Neural progenitor cell (in vitro differentiated cells): ENCODE results near the gene ABCA7. TPM values are rescaled to one million over a fixed set of nuclear protein-coding genes. Genes with fewer than 3 reads are reported as not detected.

ENCODE experiments used
- DNase-seq: peaks from one replicate; pipeline ENCODE4 v3.0.0-alpha.2; 2016; ENCODE audit warnings: low spot score
- H2AFZ ChIP-seq: fragments of 200-600 bp; sonication (generic); replicated peaks from 2 replicates; pipeline ENCODE4 v1.6.1; 2016; ENCODE audit warnings: antibody characterized with exemption
- H3F3A ChIP-seq: fragments of 200-600 bp; sonication (generic); 2 replicates; pipeline ENCODE4 v1.6.1; 2016; ENCODE audit warnings: antibody characterized with exemption, low read depth
- H3K27ac ChIP-seq: fragments of 200-600 bp; sonication (generic); 2 replicates; pipeline ENCODE4 v1.5.1; 2016; ENCODE audit warnings: mild to moderate bottlenecking
- H3K27me3 ChIP-seq: fragments of 200-600 bp; sonication (generic); 2 replicates; pipeline ENCODE4 v1.6.1; 2016; ENCODE audit warnings: mild to moderate bottlenecking, moderate library complexity
- H3K36me3 ChIP-seq: fragments of 200-600 bp; sonication (generic); 2 replicates; pipeline ENCODE4 v1.5.1; 2016
- H3K4me1 ChIP-seq: fragments of 200-600 bp; sonication (generic); 2 replicates; pipeline ENCODE4 v1.6.1; 2016; ENCODE audit warnings: mixed run types
- H3K4me2 ChIP-seq: fragments of 200-600 bp; sonication (generic); 2 replicates; pipeline ENCODE4 v1.6.1; 2016
- H3K4me3 ChIP-seq: fragments of 200-600 bp; sonication (generic); 2 replicates; pipeline ENCODE4 v1.5.1; 2016
- H3K79me2 ChIP-seq: fragments of 200-600 bp; sonication (generic); 2 replicates; pipeline ENCODE4 v1.6.1; 2016; ENCODE audit warnings: low read depth
- H3K9ac ChIP-seq: fragments of 200-600 bp; sonication (generic); 2 replicates; pipeline ENCODE4 v1.6.1; 2016
- H3K9me3 ChIP-seq: fragments of 200-600 bp; sonication (generic); 2 replicates; pipeline ENCODE4 v1.5.1; 2016; ENCODE audit warnings: low read depth
- H4K20me1 ChIP-seq: fragments of 200-600 bp; sonication (generic); 2 replicates; pipeline ENCODE4 v1.6.1; 2016; ENCODE audit warnings: low read depth
- H3K27ac Mint-ChIP-seq: 3 replicates; pipeline ENCODE4 v1.8.0; 2021; ENCODE audit warnings: mixed read lengths
- H3K27me3 Mint-ChIP-seq: 2 replicates; pipeline ENCODE4 v1.8.0; 2022; ENCODE audit warnings: low read depth, mild to moderate bottlenecking, inconsistent platforms, moderate library complexity, mixed read lengths; ENCODE audit not compliant: insufficient read depth
- H3K36me3 Mint-ChIP-seq: 3 replicates; pipeline ENCODE4 v1.8.0; 2021; ENCODE audit warnings: mixed read lengths
- H3K4me1 Mint-ChIP-seq: 3 replicates; pipeline ENCODE4 v1.8.0; 2021; ENCODE audit warnings: mixed read lengths
- H3K4me3 Mint-ChIP-seq: 3 replicates; pipeline ENCODE4 v1.8.0; 2021; ENCODE audit warnings: mild to moderate bottlenecking, moderate library complexity, mixed read lengths
- H3K9me3 Mint-ChIP-seq: 3 replicates; pipeline ENCODE4 v1.8.0; 2020; ENCODE audit warnings: mixed read lengths
- EZH2 ChIP-seq: fragments of 200-600 bp; sonication (generic); IDR thresholded peaks from 2 replicates; pipeline ENCODE4 v1.6.1; 2017; ENCODE audit warnings: antibody characterized with exemption, mild to moderate bottlenecking, moderate library complexity
- EZH2phosphoT487 ChIP-seq: fragments of 200-600 bp; sonication (generic); IDR thresholded peaks from 2 replicates; pipeline ENCODE4 v1.6.1; 2017; ENCODE audit warnings: antibody characterized with exemption
- total RNA-seq: library from RNA; depleted of rRNA; stranded (reverse); fragments of >200 nt; gene quantifications from 2 replicates; pipeline ENCODE4 v1.2.3, GENCODE V29; 2015; ENCODE audit warnings: low replicate concordance
- TF ChIP-seq, protein P1 (sequence below): fragments of 200-600 bp; sonication (generic); IDR thresholded peaks from 2 replicates; pipeline ENCODE4 v1.5.1; 2017; ENCODE audit warnings: antibody characterized with exemption, mild to moderate bottlenecking

The ABCA7 gene
- total RNA-seq, 1 donor from 2014 or later = 1.4 TPM

DNA sequence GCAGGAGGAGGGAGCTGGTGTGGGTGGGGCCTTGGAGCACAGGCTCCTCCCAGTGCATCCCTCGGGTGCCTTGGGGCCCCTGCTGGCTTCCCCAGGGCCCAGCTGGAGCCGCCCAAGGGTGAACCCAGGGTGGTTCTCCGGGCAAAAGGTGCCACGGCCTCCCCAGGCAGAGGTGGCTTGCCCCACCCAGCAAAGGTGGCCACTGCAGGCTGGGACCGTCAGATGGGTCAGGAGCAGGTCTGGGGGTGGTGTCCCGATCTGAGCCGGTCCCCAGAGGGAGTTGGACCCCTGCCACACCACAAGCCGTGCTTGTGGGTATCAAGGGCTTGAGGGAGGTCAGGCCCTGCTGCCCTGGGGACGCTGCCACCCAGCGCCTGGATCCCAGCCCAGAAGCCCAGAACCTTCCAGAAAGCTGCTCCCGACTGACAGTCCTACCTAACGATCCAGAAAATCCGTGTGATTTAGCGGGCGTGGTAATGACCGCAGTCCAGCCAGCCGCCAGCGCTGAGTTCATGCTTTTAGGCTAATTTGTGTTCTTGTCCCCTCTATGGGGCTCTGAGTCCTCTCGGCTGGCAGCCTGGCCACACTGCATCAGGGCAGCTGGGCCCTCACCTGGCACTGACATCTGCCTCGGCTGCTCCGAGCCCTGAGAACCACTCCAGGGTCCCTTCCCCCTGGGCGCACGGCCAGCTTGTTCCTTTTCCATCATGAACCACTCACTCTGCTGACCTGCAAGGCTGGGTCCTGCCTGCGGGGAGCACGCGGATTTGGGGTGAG lies 44.7 kb upstream of the ABCA7 start:
- H3K4me3 Mint-ChIP-seq = no peak overlapping the region
- peaks cover 3% of the 10 kb centered on the region for H3K9me3 Mint-ChIP-seq
- no peak overlapping the region for H3K27ac Mint-ChIP-seq
- Histone ChIP-seq H3K79me2 (no peaks in the 10 kb centered on the region), H3F3A (peaks cover 14% of the 10 kb centered on the region), H4K20me1 (peaks cover 18% of the 10 kb centered on the region), H3K4me3 (no peak overlapping the region), H3K9me3 (no peaks in the 10 kb centered on the region), H3K27ac (no peak overlapping the region), H3K4me1 (peaks cover 4% of the 10 kb centered on the region), H3K27me3 (peaks cover 53% of the 10 kb centered on the region), H2AFZ (no peak overlapping the region), H3K9ac (no peak overlapping the region), H3K4me2 (no peak overlapping the region), H3K36me3 (no peaks in the 10 kb centered on the region)
- peaks cover 2% of the 10 kb centered on the region for H3K36me3 Mint-ChIP-seq
- no peak for DNase-seq
- peaks cover 34% of the 10 kb centered on the region for H3K27me3 Mint-ChIP-seq
- peaks cover 12% of the 10 kb centered on the region for H3K4me1 Mint-ChIP-seq
- TF ChIP-seq, protein P1, sequence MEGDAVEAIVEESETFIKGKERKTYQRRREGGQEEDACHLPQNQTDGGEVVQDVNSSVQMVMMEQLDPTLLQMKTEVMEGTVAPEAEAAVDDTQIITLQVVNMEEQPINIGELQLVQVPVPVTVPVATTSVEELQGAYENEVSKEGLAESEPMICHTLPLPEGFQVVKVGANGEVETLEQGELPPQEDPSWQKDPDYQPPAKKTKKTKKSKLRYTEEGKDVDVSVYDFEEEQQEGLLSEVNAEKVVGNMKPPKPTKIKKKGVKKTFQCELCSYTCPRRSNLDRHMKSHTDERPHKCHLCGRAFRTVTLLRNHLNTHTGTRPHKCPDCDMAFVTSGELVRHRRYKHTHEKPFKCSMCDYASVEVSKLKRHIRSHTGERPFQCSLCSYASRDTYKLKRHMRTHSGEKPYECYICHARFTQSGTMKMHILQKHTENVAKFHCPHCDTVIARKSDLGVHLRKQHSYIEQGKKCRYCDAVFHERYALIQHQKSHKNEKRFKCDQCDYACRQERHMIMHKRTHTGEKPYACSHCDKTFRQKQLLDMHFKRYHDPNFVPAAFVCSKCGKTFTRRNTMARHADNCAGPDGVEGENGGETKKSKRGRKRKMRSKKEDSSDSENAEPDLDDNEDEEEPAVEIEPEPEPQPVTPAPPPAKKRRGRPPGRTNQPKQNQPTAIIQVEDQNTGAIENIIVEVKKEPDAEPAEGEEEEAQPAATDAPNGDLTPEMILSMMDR = no peak
- TF ChIP-seq EZH2 (no peak), EZH2phosphoT487 (no peak)

DNA sequence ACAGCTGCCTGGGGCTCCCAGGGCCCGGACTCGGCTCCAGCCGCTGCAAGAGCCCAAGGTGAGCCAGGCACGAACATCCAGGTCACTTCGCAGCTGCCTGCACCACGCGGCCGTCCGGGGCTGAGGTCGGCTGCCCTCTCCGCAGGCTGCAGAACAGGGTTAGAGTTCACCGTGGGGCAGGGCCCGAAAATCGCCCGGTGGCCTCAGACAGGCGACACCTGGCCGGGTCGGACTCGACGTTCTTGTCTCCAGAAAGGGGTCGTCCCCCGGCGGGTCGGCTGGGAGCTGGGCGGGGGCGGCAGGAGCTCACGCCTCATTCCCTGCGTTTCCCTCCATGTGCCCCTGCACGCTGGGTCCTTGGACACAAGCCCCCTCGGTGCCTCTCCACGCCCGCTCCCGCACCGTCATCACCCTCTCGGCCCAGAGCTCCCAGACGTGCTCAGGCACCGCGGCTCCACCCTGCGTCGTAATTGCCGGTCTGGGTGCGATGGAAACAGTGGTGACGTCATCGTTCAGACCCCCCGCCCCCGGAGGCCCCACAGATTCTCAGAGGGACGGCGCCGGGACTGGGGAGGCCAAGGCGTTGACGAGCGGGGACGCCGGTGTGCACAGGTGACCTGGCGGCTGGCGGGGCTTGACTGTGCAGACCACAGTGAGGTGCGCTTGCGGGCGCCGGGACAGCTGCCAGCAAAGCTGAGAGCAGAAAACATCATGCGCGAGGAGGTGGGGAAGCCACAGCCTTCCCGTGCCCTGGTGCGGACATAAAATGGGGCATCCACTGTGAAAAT lies 43.7 kb upstream of the ABCA7 start:
- peaks cover 37% of the 10 kb centered on the region for H3K27me3 Mint-ChIP-seq

DNA sequence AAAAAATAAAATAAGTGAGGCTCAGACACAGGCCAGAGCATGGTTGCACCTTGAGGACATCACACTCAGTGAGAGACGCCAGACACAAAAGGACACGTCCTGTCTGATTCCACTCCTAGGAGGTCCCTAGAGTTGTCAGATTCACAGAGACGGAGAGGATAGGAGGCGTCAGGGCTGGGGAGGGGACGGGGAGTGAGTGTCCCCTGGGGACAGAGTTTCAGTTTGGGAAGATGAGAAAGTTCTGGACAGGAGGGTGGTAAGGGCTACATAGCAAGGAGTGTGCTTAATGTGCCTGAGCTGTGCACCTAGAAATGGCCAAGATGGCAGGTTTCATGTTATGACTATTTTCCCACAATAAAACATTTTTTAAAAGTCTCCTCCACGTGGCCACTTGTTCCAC lies 41.8 kb upstream of the ABCA7 start:
- Histone ChIP-seq H3K27me3 (peaks cover 71% of the 10 kb centered on the region), H3K9me3 (no peaks in the 10 kb centered on the region), H3K79me2 (no peaks in the 10 kb centered on the region), H3K9ac (no peak overlapping the region), H3K4me3 (no peak overlapping the region), H2AFZ (no peak overlapping the region), H3K27ac (no peak overlapping the region), H3F3A (peaks cover 11% of the 10 kb centered on the region), H3K4me1 (peaks cover 7% of the 10 kb centered on the region), H4K20me1 (peaks cover 14% of the 10 kb centered on the region), H3K4me2 (no peak overlapping the region), H3K36me3 (no peaks in the 10 kb centered on the region)
- Mint-ChIP-seq H3K27ac (no peak overlapping the region), H3K4me1 (peaks cover 12% of the 10 kb centered on the region), H3K9me3 (peaks cover 3% of the 10 kb centered on the region), H3K4me3 (peak overlapping the region; percentile 25), H3K36me3 (no peaks in the 10 kb centered on the region), H3K27me3 (peaks cover 40% of the 10 kb centered on the region)
- TF ChIP-seq EZH2 = no peak
- TF ChIP-seq, protein P1 = no peak
- no peak for TF ChIP-seq EZH2phosphoT487
- DNase-seq = no peak

More for the DNA sequence above, 43.7 kb upstream of the ABCA7 start:
- TF ChIP-seq EZH2 (peak; percentile 59), EZH2phosphoT487 (peak; percentile 44)
- TF ChIP-seq, protein P1 = no peak
- Mint-ChIP-seq H3K36me3 (peaks cover 2% of the 10 kb centered on the region), H3K4me1 (peaks cover 12% of the 10 kb centered on the region), H3K9me3 (peaks cover 3% of the 10 kb centered on the region), H3K4me3 (no peak overlapping the region), H3K27ac (no peak overlapping the region)
- H3K9ac ChIP-seq = no peak overlapping the region
- DNase-seq = peak; percentile 62
- H2AFZ ChIP-seq = no peak overlapping the region
- peak overlapping the region; percentile 52 for H3K4me2 ChIP-seq
- no peaks in the 10 kb centered on the region for H3K36me3 ChIP-seq
- peaks cover 4% of the 10 kb centered on the region for H3K4me1 ChIP-seq
- H3F3A ChIP-seq = peaks cover 12% of the 10 kb centered on the region
- peak overlapping the region; percentile 9 for H3K4me3 ChIP-seq
- no peaks in the 10 kb centered on the region for H3K79me2 ChIP-seq
- H3K27me3 ChIP-seq = peaks cover 63% of the 10 kb centered on the region
- H4K20me1 ChIP-seq = peaks cover 18% of the 10 kb centered on the region
- H3K27ac ChIP-seq = no peak overlapping the region
- no peaks in the 10 kb centered on the region for H3K9me3 ChIP-seq
